CD4-positive, alpha-beta T cell treated with Interleukin-6 at 100 ng/mL for 8 hours (primary cell): ENCODE results near the gene NUDT17.
"Not testable (repeated sequence)": the region's sequence is repeated elsewhere in the genome, so short reads cannot be mapped to it uniquely, and the experiment has no call there.

Source experiments
- DNase-seq: peaks from one replicate; pipeline ENCODE4 v3.0.0-alpha.2; 2020; ENCODE audit warnings: mixed read lengths, low spot score

Gene NUDT17, protein sequence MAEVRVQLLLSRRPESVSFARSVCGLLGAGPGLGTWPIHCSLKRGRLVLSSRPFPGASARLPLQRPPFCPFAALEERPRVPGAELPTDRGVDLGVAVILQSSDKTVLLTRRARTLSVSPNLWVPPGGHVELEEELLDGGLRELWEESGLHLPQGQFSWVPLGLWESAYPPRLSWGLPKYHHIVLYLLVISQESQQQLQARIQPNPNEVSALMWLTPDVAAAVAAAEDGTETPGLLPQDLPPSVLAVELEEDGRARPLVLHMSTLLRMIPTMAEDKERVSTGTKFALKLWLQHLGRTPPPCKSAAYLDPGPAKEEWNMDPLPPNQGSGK

DNA sequence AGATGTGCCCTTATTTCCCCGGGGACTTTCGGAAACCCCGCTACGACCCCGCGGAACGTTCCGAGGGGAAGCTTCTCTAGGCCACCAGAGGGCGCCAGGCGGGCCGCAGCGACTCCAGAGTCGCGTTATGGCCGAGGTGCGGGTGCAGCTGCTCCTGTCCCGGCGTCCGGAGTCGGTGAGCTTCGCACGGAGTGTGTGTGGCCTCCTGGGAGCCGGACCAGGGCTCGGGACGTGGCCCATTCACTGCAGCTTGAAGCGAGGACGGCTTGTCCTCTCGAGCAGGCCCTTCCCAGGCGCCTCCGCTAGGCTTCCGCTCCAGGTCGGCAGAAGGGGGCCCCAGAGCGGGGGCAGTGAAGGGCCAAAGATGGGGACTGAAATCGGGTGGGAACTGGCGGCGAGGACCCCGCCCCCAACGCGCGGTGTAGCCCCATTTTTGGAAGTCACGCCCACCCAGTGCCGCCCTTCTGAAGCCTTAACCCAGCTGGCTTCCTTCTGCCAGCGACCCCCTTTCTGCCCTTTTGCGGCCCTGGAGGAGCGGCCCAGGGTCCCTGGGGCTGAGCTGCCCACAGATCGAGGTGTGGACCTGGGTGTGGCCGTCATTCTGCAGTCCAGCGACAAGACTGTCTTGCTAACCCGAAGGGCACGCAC is at the start of gene NUDT17:
NUDT17 (plus strand) TSS at position 117 of the 648 bp plus-strand sequence; CDS start at position 128, 11 bp downstream.
- DNase-seq: peak; percentile 73

DNA sequence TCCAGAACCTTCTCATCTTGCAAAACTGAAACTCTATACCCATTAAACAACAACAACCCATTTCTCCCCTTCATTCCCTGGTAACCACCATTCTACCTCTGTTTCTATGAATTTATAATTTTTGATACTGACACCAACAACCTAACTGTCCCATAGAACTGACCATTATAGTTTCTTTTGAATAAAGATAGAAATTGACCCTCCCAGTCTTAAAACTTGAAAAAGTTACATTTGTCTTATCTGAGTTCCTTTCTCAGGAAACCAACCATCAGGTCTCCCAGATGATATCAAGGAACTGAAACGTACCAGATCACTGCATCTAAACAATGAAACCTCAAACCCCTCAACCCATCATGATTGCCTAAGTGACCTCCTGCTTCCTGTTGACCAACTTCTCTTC is 48.7 kb upstream of the NUDT17 start:
- no peak for DNase-seq

DNA sequence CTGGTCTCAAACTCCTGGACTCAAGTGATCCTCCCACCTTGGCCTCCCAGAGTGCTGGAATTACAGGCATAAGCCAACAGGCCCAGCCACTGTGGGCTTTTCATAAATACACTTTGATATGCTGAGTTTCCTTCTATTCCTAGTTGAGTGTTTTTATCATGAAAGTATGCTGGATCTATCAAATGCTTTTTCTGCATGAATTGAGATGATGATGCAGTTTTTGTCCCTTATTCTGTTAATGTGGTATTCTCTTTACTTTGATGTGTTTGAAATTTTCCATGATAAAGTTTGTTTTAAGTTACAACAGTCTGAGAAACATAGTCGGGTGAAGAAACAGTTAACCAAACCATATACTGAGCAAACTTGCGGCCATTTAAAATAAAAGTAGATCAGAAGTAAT is 45.6 kb upstream of the NUDT17 start:
- no peak for DNase-seq

DNA sequence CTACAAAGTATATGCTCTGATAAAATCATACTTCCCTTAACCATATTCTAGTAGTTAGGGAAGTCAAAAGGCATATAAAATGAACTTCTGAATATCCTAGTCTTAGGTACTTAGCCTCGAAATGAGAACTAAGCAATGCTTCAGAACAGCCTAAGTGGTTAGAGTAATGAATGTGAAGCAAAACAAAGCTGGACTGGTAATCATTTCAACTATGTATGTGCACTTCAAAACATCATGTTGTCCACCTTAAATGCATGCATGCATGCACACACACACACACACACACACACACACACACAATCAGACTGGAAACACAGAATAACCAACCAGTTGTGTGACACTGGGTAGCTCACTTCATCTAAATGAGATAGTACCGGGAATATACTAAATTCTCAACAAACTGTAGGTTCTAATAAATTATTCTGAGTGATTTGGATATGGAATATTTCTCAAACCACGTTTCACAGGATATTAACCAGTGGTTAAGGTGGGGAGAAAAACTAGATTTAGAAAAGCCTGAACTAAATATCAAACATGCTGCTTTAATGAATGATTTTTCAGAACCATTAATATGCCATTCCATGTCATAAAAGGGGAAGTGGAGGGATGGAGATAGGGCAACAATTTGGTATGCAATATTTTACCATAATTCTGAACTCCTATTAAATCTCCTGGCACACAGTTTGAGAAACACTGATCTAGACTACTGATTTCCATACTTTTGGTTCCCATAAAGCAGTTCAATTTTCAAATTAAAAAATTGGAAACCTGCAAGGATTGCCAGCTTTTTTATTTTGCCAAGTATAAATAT is 41.0 kb upstream of the NUDT17 start:
- no peak for DNase-seq

DNA sequence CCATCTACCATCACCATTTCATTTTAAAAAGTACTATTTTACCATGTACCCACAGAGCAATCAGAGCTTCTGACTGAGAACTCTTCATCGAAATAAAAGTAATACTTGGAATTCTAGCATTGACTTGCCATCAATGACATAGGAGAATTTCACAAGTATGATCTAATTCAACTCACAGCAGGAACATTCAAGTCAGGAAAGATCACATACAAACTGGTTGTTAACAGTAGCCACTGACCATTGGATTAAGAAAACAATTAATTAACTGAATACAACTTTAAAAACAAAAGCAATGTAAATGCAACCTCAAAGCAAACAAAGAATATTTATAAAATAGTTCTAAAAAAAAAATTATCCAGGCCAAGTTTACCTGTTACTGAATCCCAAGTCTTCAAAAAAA is 40.4 kb upstream of the NUDT17 start:
- DNase-seq: no peak

DNA sequence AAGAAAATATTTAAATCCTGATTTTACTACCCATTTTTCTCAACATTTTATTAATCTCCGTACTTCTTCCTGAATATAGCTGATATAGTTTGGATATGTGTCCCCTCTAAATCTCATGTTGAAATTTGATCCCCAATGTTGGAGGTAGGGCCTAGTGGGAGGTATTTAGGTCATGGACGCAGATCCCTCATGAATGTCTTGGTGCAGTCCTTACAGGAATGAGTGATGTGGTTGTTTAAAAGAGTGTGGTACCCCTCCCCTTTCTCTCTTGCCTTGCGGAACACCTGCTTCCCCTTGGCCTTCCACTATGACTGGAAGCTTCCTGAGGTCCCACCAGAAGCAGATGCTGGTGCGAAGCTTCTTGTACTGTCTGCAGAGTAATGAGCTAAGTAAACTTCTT is 39.0 kb upstream of the NUDT17 start:
- no peak for DNase-seq

DNA sequence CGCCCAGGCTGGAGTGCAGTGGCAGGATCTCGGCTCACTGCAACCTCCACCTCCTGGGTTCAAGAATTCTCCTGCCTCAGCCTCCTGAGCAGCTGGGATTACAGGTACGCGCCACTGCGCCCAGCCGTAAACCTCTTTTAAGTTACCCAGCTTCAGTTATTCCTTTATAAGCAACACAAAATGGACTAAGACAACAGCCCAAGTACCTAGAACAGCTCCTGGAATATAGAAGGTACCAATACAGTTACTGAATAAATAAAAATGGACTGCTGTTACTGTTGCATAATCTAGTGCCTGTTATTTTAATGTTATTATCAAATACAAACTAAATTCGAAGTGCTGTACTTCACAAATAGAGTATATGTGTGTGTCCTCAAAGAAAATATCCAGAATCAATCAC is 38.6 kb upstream of the NUDT17 start:
- DNase-seq: no peak

DNA sequence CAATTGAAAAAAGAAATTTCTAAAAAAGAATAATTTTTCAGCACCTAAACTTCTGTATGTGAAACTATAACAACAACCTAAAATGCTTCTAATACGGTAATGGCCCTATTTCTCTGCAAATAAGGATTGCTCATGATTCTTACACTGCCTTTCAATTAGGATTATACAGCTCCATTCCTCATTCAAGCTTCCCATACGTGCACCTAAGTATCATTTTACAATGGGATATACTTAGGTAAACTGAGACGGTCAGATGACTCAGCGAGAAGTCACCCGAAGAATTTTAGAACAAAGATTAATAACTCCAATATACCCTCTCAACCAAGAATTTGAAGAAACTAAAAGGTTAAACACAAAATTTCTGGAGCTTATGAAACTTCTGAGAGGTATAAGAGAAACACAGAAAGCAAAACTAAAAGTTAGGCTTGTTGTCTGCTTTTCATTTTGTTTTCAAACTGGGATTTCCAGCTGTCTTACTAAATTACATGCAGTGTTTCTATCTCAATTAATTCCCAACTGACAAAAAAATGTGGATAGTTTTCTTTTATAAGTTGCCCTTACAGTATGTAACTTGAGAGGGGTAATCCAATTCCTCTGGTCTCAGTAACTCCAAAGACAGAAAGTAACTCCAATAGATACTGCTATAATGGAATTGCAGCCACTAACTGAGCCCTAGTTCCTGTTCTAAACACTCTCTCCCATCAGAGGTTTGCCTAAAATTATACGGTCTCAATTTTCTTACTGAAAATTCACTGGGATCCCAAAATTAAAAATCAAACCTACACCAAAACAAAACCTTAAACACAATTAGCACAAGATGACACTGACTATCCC is 32.2 kb upstream of the NUDT17 start:
- not testable (repeated sequence) for DNase-seq

DNA sequence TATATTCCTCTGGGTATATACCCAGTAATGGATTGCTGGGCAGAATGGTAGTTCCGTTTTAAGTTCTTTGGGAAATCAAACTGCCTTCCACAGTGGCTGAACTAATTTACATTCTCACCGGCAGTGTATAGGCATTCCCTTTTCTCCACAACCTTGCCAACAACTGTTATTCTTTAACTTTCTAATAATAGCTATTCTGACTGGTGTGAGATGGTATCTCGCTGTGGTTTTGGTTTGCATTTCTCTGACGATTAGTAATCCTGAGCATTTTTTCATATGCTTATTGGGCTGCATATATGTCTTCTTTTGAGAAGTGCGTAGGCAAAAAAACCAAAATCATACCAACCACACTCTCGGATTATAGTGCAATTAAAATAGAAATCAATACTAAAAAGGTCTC is 27.3 kb upstream of the NUDT17 start:
- DNase-seq: not testable (repeated sequence)

DNA sequence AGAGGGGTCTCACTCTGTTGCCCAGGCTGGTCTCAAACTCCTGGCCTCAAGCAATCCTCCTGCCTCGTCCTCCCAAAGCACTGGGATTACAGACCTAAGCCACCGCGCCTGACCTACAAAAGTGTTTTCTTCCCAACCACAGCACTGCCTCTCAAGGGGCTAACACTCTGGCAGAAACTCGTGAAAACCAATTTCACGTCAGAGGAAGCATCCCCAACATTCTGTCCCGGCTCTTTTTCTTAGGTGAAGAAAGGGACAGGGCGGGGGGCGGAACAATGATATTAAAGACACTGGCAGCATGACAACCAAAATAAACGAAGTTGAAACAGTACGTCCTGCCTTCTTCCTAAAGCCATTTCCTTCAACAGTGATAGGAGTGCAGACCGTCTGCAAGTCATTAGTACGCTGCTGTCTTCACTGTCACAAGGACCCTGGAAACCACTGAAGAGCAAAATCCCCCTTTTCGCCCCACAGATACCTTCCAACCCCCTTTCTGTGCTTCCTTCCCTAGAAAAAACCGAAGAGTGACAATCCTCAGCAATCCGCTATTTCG is 22.6 kb upstream of the NUDT17 start:
- not testable (repeated sequence) for DNase-seq

DNA sequence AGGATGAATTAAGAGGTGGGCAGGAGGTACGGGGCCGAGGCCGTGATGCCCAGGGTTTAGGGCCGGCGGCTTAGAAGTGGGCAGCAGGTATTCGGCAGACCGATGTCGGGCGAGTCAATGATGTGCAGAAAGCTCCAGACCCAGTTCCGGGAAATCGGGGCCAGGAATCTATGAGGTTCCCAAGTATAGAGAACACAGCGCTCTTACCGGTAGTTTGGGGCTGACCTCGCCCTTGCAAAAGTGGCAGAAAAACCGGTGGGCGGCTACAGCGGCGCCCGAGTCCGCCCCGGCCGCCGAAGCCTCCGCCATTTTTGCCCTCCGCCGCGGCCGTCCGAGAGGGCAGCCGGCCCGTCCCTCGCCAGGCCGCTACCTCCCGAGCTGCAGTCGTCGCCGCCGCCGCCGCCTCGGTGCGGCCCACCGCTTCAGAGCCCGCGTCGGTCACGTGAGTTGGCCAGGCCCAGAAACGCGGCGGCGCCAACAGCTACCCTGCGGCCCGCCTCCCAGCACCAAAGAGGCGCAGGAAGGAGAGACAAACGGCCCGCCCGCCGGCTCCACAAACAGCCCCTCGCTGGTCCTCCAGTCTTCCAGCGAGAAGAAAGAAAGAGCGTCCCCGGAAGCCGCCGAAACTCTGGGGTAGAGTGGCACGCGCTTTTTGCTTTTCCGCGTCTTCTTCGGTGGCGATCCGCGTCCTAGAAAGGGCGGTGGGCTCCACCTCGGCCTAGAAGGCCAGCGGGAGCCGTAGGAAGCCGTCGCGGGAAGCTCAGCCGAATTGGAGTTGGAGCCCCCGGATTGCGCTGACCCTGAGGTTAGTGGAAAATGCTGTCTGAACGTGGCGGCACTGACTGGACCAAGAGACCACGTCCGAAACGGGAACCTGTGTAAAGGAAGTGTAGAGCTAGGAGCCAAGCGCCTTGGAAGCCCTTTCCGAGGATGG is 21.6 kb upstream of the NUDT17 start, which contains the start of the genes POLR3C and RNF115:
POLR3C (plus strand) TSS at position 636 of the 934 bp plus-strand sequence. CDS start 1,577 bp downstream, outside the sequence.
RNF115 (minus strand) TSS at position 531 of the 934 bp plus-strand sequence; CDS start at position 309, 222 bp downstream.
- DNase-seq: peak; percentile 89

DNA sequence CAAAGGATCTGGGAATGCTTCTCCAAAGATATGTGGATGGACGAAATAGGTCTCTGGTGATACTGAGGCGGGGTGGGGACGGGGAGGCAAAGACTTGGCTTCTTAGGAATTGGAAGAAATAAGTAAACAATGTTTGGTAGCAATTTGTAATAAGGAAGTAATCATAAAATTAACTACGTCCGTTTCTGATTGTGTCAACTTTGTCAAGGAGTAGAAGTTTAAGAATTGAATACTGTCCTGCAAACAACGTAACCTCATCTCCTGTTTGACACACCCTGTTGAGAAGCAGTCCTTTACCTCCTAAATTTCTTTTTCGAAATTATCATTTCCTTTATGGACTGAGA is 21.0 kb upstream of the NUDT17 start:
- no peak for DNase-seq

DNA sequence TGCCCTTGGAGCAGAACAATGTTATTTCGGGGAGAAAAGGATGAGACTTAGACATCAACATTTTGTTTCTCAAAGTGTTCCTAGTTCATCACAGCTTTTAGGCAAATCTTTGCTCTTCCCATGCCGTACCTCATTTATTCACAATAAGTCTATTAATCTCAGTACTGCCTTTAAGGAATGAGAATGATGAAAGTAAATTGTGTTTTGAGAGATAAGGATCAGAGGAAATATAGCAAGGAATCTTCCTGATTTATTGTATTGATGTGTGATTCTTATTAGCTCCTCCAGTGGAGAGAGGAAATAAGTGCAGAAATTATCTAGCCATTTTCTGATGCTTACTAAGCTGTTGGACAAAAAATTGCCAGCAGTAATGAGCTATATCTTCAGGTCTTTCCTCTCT is 19.4 kb upstream of the NUDT17 start:
- DNase-seq: no peak

DNA sequence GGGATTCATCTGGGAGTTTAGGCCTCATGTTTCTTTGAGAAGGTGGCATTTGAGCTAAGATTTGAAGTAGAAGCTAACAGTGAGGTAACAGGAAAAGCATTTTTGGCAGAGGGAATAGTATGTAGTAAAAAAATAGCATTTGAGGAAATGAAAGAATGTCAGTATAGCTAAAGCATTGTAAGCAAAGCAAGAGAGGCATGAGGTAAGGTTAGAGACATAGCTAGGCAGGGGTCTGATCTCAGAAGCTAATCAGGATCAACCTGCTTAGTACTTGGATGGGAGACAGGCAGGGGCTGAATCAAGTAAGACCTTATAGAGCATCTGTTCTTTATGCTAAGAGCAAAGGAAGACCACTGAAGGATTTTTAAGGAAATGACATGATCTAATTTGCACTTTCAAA is 17.5 kb upstream of the NUDT17 start:
- no peak for DNase-seq

DNA sequence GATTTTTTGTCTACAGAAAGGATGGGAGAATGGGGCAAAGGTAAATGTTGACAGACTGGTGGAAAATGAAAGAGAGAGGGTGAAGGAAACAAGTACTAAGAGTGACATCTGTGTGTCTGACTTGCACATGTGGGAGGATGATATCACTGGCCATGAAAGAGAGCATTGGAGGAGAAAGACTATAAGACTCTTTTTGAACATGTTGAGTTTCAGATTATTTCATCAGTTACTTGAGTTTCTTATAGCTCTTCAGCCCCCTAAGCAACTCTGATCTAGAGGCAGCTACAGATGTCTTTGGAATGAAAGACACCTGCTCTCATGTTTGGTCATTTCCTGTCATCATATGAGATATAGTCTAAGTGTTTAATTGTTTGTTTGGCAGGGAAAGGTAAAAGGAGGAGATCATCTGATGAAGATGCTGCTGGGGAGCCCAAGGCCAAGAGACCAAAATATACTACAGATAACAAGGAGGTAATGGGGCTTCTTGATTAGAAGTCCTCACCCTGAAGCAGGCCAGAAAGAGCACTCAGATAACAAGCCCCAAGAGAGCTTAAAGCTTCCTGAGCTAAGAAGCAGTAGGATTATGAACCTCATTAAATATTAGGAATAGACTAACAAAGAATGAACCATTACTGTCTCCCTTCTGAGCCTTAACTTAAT is 16.9 kb upstream of the NUDT17 start:
- no peak for DNase-seq

DNA sequence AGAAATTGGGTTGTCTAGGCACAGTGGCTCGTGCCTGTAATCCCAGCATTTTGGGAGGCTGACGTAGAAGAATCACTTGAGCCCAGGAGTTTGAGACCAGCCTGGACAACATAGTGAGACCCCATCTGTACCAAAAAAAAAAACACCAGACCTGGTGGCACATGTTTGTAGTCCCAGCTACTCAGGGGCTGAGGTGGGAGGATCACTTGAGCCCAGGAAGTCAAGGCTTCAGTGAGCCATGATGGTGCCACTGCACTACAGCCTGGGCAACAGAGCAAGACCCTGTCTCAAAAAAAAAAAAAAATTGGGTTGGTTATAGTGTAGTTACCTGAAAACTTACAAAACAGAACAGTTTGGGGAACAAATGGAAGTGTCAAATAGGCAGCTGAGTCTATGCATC is 14.6 kb upstream of the NUDT17 start:
- not testable (repeated sequence) for DNase-seq

DNA sequence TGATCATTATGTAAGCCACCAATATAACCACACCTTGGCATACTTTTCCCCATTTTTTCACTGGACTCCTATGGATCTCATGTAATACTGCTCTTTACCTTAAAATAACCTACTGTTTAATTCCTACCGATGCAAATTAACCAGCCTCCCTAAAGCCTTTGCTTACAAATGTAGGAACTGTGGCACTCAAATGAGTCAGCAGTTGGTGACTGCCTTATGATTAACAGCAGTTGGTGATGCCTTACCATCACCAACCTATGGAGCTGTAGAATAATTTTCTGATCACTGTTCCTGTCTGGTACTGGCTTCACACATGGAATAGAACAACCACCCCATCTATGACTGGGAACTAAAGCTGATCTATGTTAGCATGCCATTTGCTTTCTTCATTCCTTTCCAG is 7.8 kb upstream of the NUDT17 start:
- no peak for DNase-seq

DNA sequence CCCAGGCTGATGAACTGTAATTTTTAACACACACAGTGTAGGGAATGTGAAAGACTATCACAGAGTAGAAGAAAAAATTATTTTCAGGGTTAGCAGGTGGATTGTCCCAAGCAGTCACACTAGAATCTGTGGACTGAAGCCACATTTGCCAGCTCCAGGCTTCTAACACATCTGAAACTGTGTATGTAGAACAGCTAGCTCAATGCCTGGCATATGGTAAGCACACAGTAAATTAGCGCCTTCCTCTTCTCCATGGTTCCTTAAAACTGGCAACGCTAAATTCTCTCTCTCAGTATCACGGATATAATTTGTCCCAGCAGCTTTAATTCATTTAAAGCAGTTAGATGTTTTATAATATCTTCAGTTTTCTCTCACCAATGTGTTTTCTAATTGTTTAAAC is 2.4 kb upstream of the NUDT17 start:
- no peak for DNase-seq

DNA sequence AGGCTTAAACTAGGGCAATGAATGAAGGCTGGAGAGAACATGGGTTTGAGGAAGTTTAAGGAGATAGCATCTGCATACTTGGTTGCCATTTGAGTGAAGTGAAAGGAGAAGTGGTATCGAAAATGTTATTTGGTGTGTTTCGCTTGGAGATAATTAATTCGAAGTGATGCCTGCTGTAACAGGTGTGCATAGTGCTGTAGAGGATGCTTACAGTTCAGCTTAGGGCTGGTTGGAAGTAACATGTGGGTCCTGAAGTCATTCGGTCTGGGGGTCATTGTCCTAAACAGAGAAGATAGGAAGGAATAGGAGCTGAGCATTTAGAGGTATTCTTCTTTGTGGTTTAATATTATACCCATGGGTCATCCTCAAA is 301 bp upstream of the NUDT17 start:
- DNase-seq: no peak

DNA sequence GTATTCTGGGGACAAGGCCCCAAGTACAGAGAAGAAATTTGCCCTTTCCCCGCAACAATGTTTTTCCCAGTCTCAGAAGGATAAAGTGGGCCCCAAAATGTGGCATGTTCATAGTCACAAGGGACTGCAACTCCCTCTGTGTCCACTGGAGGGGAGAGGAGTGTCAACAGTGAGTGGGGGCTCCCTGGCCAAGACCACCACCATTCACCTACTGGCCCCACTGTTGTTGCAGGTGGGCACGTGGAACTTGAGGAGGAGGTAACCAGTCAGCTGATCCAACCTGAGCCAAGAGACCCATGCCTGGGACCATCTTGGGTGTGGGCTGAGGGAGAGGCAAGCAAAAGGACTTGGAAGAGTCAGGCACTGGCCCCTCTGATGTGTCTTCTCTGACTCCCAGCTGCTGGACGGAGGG is 777 bp downstream of the NUDT17 start:
- DNase-seq: no peak
